A549 (cell line): ENCODE results near the gene AIP. TPM values are rescaled to one million over a fixed set of nuclear protein-coding genes. Genes with fewer than 3 reads are reported as not detected.
"Not testable (repeated sequence)": the region's sequence is repeated elsewhere in the genome, so short reads cannot be mapped to it uniquely, and the experiment has no call there.

ENCODE experiments used
- ATAC-seq, 2 experiments: fragments of 200-7000 bp in 1 of 2; fragments of >200 bp in 1 of 2; cut with Nextera tagmentation in 1 of 2; cut with Tn5 transposase in 1 of 2; 3 replicates each; pipeline versions ENCODE4 v1.8.0 to v1.9.1; 2018 to 2020; ENCODE audit warnings: mild to moderate bottlenecking in 1 of 2, moderate library complexity in 1 of 2
- CTCF ChIA-PET: fragments of 300-600 bp; sonication (Branson Sonifier 250); formaldehyde crosslinking; extraction: SDS; loops from one replicate; lab custom pipeline; 2021; ENCODE audit warnings: antibody characterized with exemption, inconsistent platforms; lab: Yijun Ruan, JAX
- POLR2A ChIA-PET: fragments of 350-600 bp; formaldehyde crosslinking; extraction: SDS; loops from one replicate; lab custom pipeline; 2021; ENCODE audit warnings: antibody characterized with exemption, inconsistent platforms; lab: Yijun Ruan, JAX
- DNase-seq, 2 experiments: peaks; one replicate each; pipeline versions ENCODE4 v3.0.0 to v3.0.0-alpha.2; 2011 to 2016; ENCODE audit warnings: low read depth in 1 of 2, low spot score in 1 of 2
- FAIRE-seq: peaks from 2 replicates; lab custom pipeline; 2011; peaks lifted over from hg19 to GRCh38; lab: Jason Lieb, UNC
- H3K27ac ChIP-seq, 2 experiments: fragments of >200 bp; sonication (Bioruptor Twin); formaldehyde crosslinking; 3 replicates each; pipeline ENCODE4 v1.5.1; 2016 to 2017
- H3K4me1 ChIP-seq: fragments of >200 bp; sonication (Bioruptor Twin); formaldehyde crosslinking; 3 replicates; pipeline ENCODE4 v1.6.1; 2016
- H3K4me2 ChIP-seq: fragments of >200 bp; sonication (Bioruptor Twin); formaldehyde crosslinking; 3 replicates; pipeline ENCODE4 v1.6.1; 2016
- H3K4me3 ChIP-seq: fragments of >200 bp; sonication (Bioruptor Twin); formaldehyde crosslinking; 3 replicates; pipeline ENCODE4 v1.5.1; 2016
- H3K9me3 ChIP-seq: fragments of >200 bp; sonication (Bioruptor Twin); formaldehyde crosslinking; 3 replicates; pipeline ENCODE4 v1.6.1; 2016
- BCL3 ChIP-seq: fragments of >200 bp; sonication (Bioruptor Twin); formaldehyde crosslinking; IDR thresholded peaks from 3 replicates; pipeline ENCODE4 v1.6.1; 2016
- BHLHE40 ChIP-seq: IDR thresholded peaks from 2 replicates; pipeline ENCODE4 v1.6.1; 2012; ENCODE audit warnings: low read depth, low read length, inconsistent platforms
- CBX2 ChIP-seq: fragments of 200-600 bp; sonication (generic); IDR thresholded peaks from 2 replicates; pipeline ENCODE4 v1.6.1; 2016; ENCODE audit warnings: low read depth, mild to moderate bottlenecking, borderline replicate concordance
- CEBPB ChIP-seq, 2 experiments: fragments of >200 bp in 1 of 2; sonication (Bioruptor Twin) in 1 of 2; formaldehyde crosslinking in 1 of 2; IDR thresholded peaks; 2 replicates each; pipeline ENCODE4 v1.6.1; 2012 to 2016
- CHD2 ChIP-seq: fragments of 150-350 bp; IDR thresholded peaks from 2 replicates; pipeline ENCODE4 v1.6.1; 2014; ENCODE audit warnings: low read length; ENCODE audit not compliant: partially characterized antibody
- EHMT2 ChIP-seq: fragments of 200-600 bp; sonication (generic); IDR thresholded peaks from 2 replicates; pipeline ENCODE4 v1.6.1; 2016; ENCODE audit warnings: antibody characterized with exemption, low read depth, mild to moderate bottlenecking, moderate library complexity
- ELK1 ChIP-seq: fragments of 150-350 bp; IDR thresholded peaks from 2 replicates; pipeline ENCODE4 v1.6.1; 2014; ENCODE audit warnings: low read depth, mild to moderate bottlenecking, low read length
- EP300 ChIP-seq, 2 experiments: fragments of >200 bp; sonication (Bioruptor Twin); formaldehyde crosslinking; IDR thresholded peaks; 2 replicates in 1 of 2; 3 replicates in 1 of 2; pipeline ENCODE4 v1.6.1; 2016 to 2017
- ESRRA ChIP-seq: fragments of 150-350 bp; IDR thresholded peaks from 2 replicates; pipeline ENCODE4 v1.6.1; 2014; ENCODE audit warnings: mild to moderate bottlenecking, low read length, borderline replicate concordance
- FOSB ChIP-seq: fragments of 250-450 bp; sonication (Bioruptor Pico); IDR thresholded peaks from 2 replicates; pipeline ENCODE4 v1.5.0; 2020; ENCODE audit warnings: mild to moderate bottlenecking, moderate library complexity
- HDAC2 ChIP-seq: fragments of 200-600 bp; sonication (generic); IDR thresholded peaks from 2 replicates; pipeline ENCODE4 v1.6.1; 2016
- HES2 ChIP-seq: fragments of >200 bp; sonication (Bioruptor Twin); formaldehyde crosslinking; IDR thresholded peaks from 2 replicates; pipeline ENCODE4 v1.6.1; 2016
- HMGXB4 ChIP-seq: fragments of 250-450 bp; sonication (Bioruptor Pico); IDR thresholded peaks from 2 replicates; pipeline ENCODE4 v1.5.0; 2021; ENCODE audit warnings: mild to moderate bottlenecking, moderate library complexity, borderline replicate concordance
- HOXA7 ChIP-seq: fragments of 250-450 bp; sonication (Bioruptor Pico); IDR thresholded peaks from 2 replicates; pipeline ENCODE4 v1.5.0; 2020; ENCODE audit warnings: mild to moderate bottlenecking, moderate library complexity
- HOXB5 ChIP-seq: fragments of 250-450 bp; sonication (Bioruptor Pico); IDR thresholded peaks from 2 replicates; pipeline ENCODE4 v1.5.0; 2020; ENCODE audit warnings: mild to moderate bottlenecking, moderate library complexity
- JUN ChIP-seq, 2 experiments: fragments of >200 bp; sonication (Bioruptor Twin); formaldehyde crosslinking; IDR thresholded peaks; 2 replicates in 1 of 2; 3 replicates in 1 of 2; pipeline ENCODE4 v1.6.1; 2016 to 2017
- JUNB ChIP-seq: fragments of >200 bp; sonication (Bioruptor Twin); formaldehyde crosslinking; IDR thresholded peaks from 2 replicates; pipeline ENCODE4 v1.6.1; 2016
- MAZ ChIP-seq: fragments of 150-350 bp; IDR thresholded peaks from 2 replicates; pipeline ENCODE4 v1.6.1; 2014; ENCODE audit warnings: antibody characterized with exemption, low read depth, low read length, borderline replicate concordance
- NPAS2 ChIP-seq: fragments of 250-450 bp; sonication (Bioruptor Pico); IDR thresholded peaks from 2 replicates; pipeline ENCODE4 v1.8.0; 2022; ENCODE audit warnings: mild to moderate bottlenecking, moderate library complexity, borderline replicate concordance
- POLR2A ChIP-seq: IDR thresholded peaks from 2 replicates; pipeline ENCODE4 v1.6.1; 2012; ENCODE audit warnings: mild to moderate bottlenecking, low read length
- POLR2AphosphoS2 ChIP-seq: conservative IDR thresholded peaks from 2 replicates; pipeline ENCODE4 v1.6.1; 2012; ENCODE audit warnings: low read length, improper control_type of control experiment, inconsistent platforms
- RARB ChIP-seq: fragments of 250-450 bp; sonication (Bioruptor Pico); IDR thresholded peaks from 2 replicates; pipeline ENCODE4 v1.8.0; 2021; ENCODE audit warnings: mild to moderate bottlenecking, moderate library complexity
- SREBF2 ChIP-seq: fragments of 450-650 bp; IDR thresholded peaks from 2 replicates; pipeline ENCODE4 v1.6.1; 2014; ENCODE audit warnings: mild to moderate bottlenecking, moderate library complexity
- TFCP2L1 ChIP-seq: fragments of 250-450 bp; sonication (Bioruptor Pico); IDR thresholded peaks from 2 replicates; pipeline ENCODE4 v1.5.0; 2021; ENCODE audit warnings: mild to moderate bottlenecking
- USF2 ChIP-seq: fragments of 450-650 bp; IDR thresholded peaks from 2 replicates; pipeline ENCODE4 v1.6.1; 2014; ENCODE audit warnings: antibody characterized with exemption
- ZC3H11A ChIP-seq: fragments of 450-650 bp; IDR thresholded peaks from 2 replicates; pipeline ENCODE4 v1.6.1; 2014; ENCODE audit warnings: antibody characterized with exemption, mild to moderate bottlenecking
- ZNF302 ChIP-seq: fragments of 250-450 bp; sonication (Bioruptor Pico); IDR thresholded peaks from 2 replicates; pipeline ENCODE4 v1.9.0; 2021; ENCODE audit warnings: inconsistent platforms, mild to moderate bottlenecking, moderate library complexity
- ZSCAN20 ChIP-seq: fragments of 250-450 bp; sonication (Bioruptor Pico); IDR thresholded peaks from 2 replicates; pipeline ENCODE4 v1.8.0; 2022; ENCODE audit warnings: mild to moderate bottlenecking, moderate library complexity
- WGBS: methylation state at CpG from one replicate; pipeline ENCODE4 v1.1.6; 2017; ENCODE audit errors: missing lambda C conversion rate; 5-methylcytosine and 5-hydroxymethylcytosine counted together
- polyA plus RNA-seq, 4 experiments: library from polyadenylated mRNA; depleted of rRNA in 3 of 4; stranded (reverse); fragments of >200 nt; fragmentation: RNase III in 1 of 4; extraction: RNeasy Plus Mini Kit Qiagen cat#74134 plus additional on column Dnase treatment in 1 of 4; gene quantifications; 2 replicates in 3 of 4; 3 replicates in 1 of 4; pipeline ENCODE4 v1.2.3, GENCODE V29; 2011 to 2017

The AIP gene
- polyA plus RNA-seq, 2 of the 4 experiments (the other 2 are of a cell fraction) = 50.8 to 68.8 TPM

- H3K4me2 ChIP-seq = no peak overlapping the region
- TF ChIP-seq CBX2 (no peak), TFCP2L1 (CRISPR knock-in tag) (no peak), CHD2 (no peak), EP300 (IDR thresholded peaks at IDR 0.05) (no peak), ZNF302 (CRISPR knock-in tag) (no peak), HMGXB4 (CRISPR knock-in tag) (no peak), EHMT2 (no peak), NPAS2 (CRISPR knock-in tag) (no peak), HOXB5 (CRISPR knock-in tag) (no peak), JUNB (no peak), USF2 (no peak), HES2 (no peak), HOXA7 (no peak), SREBF2 (no peak), CEBPB (IDR thresholded peaks at IDR 0.05) (no peak), HDAC2 (no peak), FOSB (CRISPR knock-in tag) (no peak), ESRRA (no peak)
- TF ChIP-seq, all 56 proteins: peak for 0
- H3K4me1 ChIP-seq = peaks cover 24% of the 10 kb centered on the region
- DNase-seq = no peak
- 75% methylated on average over 3 of the region's 3 CpGs for WGBS
- ChIA-PET CTCF (no interaction called here), POLR2A (no interaction called here)
- no peak overlapping the region for H3K27ac ChIP-seq
- FAIRE-seq = no peak
- ATAC-seq = no peak
- H3K9me3 ChIP-seq = no peaks in the 10 kb centered on the region
- H3K4me3 ChIP-seq = no peak overlapping the region
Measured at GRCh38 chr11:67510023-67510345, 27.2 kb downstream of the AIP start.

- FAIRE-seq, H3K9me3 ChIP-seq, DNase-seq, H3K27ac ChIP-seq, POLR2A ChIA-PET, H3K4me3 ChIP-seq, CTCF ChIA-PET, ATAC-seq, H3K4me2 ChIP-seq: not testable (repeated sequence)
- H3K4me1 ChIP-seq = peaks cover 13% of the 10 kb centered on the region
- WGBS = 86% methylated on average over 4 of the region's 4 CpGs
Measured at GRCh38 chr11:67511558-67511957, 28.7 kb downstream of the AIP start.

GRCh38 chr11:67514116-67514515, 31.3 kb downstream of the AIP start:
- no peak for ATAC-seq
- POLR2A ChIA-PET = no interaction called here
- 85% methylated on average over 7 of the region's 7 CpGs for WGBS
- no peak overlapping the region for H3K4me2 ChIP-seq
- CTCF ChIA-PET = interaction anchor here (0.8 to 1.2 kb wide), 2 partner anchors 58 to 134 kb away, joined by 3 to 4 read pairs; no protein-coding TSS in a partner anchor
- no peak overlapping the region for H3K27ac ChIP-seq
- peaks cover 3% of the 10 kb centered on the region; the same call in 1 of the 3 replicates for H3K4me1 ChIP-seq
- no peaks in the 10 kb centered on the region for H3K9me3 ChIP-seq
- no peak overlapping the region for H3K4me3 ChIP-seq
- DNase-seq = no peak
- FAIRE-seq = no peak
- TF ChIP-seq POLR2A (no peak), JUN (IDR thresholded peaks at IDR 0.05) (no peak), BCL3 (no peak), ZSCAN20 (CRISPR knock-in tag) (no peak), BHLHE40 (no peak), CEBPB (IDR thresholded peaks at IDR 0.05) (no peak), ZC3H11A (no peak), ELK1 (no peak), HMGXB4 (CRISPR knock-in tag) (no peak), POLR2AphosphoS2 (no peak), EHMT2 (no peak), MAZ (no peak), RARB (CRISPR knock-in tag) (no peak), HOXA7 (no peak)
